HG03457 (cell line): ENCODE measurements around the gene BSN.

Experiments
- ATAC-seq: cut with Tn5 transposase; IDR thresholded peaks from one replicate; pipeline ENCODE4 v1.9.1; 2021; ENCODE audit warnings: moderate number of reproducible peaks; ENCODE audit not compliant: unreplicated experiment

The BSN gene

DNA sequence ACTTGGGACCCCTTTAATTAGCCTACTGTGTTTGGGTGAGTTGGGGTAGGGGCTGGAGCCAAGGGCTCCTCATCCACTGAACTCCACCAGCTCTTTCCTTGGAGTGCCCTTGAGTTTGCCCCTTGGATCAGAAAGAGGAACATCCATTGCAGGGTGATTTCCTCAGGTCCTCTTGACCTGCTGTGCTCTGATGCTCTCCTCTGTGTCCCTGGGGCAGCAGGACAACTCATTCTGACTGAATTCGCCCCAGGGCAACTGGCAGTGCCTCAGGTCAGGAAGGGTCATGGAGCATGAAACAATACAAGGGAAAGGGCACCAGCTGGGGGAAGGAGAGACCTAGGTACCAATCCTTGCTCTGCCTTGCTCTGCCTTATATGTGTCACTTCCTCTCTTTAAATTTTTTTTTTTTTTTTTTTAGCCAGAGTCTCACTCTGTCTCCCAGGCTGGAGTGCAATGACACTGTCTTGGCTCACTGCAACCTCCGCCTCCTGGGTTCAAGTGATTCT is 47.8 kb downstream of the BSN start:
- ATAC-seq = no peak

DNA sequence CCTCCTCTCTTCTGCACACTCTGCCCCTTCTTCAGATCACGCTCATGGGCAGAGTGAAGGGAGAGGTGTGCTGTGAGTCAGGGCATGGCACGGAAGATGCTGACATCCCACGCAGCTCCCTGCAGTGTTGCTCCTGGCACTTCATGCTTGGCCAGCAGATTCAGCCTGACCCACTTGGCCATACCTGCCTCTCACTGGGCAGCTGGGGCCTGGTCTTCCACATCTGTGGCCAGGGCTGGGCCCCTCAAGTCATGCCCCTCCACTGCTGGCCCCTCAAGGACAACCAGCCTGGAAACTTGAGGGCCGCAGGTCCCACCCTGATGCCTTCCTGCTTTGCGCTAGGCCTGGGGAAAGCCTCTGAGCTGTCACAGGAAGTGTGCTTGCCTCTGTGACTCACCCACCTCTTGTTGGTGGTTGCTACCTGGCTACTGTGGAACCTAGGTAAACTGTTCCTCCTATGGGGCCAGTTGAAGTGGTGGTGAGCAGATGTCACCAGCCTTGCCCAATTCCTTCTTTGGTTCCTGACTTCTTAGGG is 48.7 kb downstream of the BSN start:
- ATAC-seq = no peak

DNA sequence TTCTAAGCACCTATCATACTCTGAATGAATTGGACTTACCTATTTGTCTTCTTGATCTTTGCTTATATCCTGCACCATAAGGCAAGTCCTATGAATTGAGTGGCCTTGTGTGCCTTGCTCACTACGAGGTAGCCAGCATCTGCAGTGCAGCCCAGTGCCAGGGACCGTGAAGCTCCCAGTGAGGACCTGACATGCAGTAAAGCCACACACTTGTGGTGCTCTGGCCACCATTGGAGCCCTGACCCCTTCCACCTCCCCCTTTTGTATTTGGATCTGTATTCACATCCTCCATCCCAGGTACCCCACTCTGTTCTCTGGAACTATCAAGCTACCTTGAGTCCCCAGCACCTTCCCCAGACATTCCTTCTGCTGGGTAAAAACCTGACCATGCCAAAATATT is 52.1 kb downstream of the BSN start:
- no peak for ATAC-seq

DNA sequence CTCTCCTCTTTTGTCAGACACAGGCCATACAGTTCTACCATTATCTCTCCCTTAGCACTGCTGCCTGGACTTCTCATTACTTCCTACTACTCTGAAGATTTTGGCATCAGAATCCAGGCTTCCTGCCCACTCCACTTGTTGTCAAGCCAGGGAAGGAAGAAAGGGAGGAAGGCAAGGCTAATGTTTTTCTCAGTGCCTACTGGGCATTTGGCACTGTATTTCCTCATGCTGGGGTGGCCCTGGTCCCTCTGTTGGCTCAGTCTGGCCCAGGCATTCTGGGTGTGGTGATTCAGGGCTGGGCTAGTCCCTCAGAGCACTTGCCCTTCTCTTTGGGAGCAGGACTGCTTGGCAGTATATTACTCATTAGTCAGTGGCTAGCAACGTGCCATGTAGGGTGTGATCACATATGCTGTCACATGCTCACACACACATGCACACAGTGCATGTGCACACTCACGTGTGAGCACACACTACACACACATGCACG is 52.9 kb downstream of the BSN start:
- no peak for ATAC-seq

DNA sequence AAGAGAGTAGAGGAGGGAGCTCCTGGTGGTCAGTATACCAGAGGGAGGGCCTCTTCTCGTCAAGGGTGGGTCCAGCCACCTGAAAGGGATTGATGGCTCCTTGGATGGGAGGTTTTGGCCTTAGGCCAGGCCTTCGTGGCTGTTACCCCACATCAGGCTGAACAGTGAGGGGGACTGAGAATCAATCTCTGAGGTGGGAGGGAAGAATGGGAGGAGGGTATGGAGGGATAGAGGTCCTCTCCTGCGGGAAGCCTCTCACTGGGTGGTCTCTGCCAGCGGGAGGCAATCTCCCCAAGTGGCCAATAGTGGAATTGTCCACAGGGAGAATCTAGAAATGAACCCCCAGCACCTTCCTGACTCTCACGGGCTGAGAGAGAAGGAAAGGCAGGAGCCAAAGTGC is 53.5 kb downstream of the BSN start:
- no peak for ATAC-seq

DNA sequence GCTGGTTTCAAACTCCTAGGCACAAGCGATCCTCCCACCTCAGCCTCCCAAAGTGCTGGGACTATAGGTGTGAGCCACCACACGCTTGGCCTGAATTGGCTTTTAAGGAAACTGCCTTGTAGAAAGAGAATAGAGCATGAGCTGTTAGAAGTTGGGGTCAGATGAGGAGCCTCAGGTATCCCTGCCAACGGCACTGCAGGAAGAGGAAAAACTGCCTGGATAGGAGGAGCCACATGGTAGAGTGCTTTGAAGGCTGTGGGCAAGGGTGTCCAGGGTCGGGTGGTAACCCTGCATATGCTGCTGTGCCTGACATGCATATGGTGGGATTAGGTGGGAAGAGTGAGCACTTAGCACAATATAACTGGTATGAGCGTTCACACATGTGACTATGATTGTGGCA is 55.0 kb downstream of the BSN start:
- no peak for ATAC-seq

DNA sequence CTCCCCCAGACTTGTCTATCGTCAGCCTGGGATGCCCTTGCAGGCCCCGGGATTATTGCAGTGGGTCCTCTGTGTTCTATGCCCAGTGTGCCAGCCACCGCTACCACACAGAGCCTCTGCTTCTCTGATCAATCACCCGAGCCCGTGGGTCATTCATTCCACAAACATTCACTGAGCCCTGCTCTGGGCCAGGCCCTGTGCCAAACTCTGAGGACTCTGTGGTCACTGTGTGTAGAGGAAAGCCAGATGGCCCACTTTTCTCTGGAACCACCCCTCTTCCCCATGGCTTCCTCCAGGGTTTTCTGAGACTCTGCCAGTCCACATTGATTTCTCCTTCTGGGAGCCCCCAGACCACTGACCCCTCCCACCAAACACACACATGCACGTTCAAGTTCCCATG is 55.5 kb downstream of the BSN start:
- ATAC-seq = no peak

DNA sequence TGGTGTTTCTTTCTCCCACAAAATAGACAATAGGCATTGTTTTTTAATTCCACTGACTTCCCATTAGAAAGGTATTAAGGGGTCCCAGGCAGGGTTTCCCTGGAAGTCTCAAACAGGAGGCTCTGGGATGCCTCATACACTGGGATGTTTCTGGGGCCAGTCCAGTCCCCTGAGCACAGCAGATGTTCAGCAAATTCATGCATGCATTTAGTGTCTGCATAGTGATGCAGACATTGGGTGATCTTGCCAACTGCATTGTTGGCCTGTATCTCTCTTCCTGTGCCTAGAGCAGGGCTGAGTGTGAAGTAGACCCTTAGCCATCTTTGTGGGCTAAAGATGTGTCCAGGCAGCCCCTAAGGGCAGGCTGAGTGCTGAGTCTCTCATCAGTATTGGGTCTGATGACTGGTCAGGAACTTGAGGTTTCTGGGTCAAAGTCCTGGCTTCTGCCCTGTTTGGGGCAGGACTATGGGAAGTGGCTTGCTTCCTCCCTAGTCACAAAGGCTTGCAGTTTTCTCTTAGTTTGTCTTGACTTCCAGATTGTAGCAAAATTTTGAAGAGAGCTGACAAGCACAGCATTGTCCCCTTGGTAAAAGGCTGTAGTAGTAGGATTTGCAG is 56.5 kb downstream of the BSN start:
- no peak for ATAC-seq

DNA sequence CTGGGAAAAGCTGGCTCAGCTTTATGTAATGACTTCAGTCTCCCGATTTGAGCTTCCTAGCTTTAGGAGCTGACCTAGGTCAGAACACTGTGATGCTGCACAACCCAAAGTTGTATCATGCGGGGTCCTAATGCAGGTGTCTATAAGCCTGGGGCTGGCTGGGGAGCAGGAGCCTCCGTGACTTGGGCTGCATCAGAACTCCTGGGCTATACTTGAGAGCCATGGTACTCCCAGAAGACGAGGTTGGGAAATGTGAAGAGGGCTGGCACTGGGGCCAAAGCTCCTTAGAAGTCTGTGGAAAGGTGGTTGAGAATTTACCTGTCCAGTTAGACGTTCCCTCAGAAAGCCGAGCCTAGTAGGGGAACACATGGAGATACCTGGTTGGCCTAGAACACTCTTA is 57.0 kb downstream of the BSN start:
- no peak for ATAC-seq

DNA sequence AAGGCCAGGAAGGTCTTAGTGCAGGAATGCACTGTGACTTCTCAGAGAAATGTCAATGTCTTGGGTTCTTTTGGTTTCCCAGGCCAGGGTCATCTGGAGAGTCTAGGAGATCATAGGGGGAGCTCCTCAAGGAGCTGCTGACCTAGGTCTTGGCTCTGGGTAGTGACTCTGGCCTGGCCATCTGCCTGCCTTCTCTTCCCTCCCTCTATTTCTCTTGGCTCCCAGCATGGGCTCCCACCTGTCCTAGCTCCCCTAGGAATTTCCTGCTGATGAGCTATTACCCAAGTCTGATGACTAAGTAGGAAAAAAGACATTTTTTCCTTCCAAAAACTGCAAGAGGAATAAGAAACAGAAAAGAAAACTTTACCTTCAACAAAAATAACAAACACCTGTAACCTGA is 57.4 kb downstream of the BSN start:
- ATAC-seq = no peak

DNA sequence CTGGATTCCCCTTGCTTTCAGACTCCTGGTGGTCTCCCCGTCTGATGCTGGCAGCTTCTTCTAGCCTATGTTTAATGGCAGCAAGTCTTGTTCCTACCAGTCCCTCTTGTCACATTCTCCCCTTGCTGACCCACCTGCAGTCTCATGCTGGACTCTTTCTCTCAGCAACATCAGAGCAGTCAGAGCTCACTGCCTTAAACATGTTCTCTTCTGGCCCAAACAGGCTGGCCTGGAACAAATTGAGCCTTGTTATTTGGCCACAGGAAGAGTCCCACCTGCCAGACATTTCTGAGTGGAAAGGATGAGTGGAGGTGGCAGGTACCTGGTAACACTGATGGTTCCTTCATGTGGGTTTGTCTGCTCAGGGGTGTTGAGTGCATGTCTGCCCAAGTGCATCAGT is 60.7 kb downstream of the BSN start:
- ATAC-seq = no peak

DNA sequence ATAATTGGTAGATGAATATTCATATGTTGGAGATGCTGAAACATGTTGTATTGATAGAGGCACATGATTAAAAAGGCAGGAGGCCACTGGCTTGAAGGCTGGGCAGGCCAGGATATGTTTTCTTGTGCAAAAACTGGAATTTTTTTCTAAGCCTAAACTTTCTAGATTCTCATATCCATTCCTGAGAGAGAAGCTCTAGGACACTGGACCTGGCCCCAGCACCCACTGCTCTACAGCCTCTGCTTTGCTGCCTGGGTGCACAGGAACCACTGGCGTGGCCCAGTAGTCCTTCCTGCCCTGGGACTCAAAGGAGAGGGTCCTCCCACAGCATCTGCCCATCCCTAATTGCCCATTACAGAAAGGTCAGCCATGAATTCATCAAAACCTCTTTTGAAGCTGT is 61.8 kb downstream of the BSN start:
- no peak for ATAC-seq

DNA sequence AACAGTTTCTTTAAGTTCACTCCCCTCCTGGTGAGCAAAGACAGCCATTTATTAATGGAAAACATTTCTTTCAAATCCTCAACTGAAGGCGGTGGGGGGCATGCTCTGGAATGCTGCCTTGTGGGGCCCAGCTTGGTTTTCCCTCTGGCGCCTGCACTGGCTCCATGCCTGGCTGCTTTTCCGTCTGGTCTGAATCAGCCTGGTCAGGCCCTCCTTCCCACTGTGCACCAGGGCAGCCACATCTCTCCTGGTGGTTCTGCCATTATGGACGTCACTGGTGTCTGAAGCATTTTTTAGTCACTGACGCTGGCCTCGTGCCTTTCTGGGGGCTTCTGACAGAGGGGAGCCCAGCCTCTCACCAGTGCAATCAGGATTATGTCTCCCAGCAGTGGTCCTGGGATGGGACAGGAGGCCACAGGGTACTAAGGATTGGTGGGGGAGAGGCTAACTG is 62.2 kb downstream of the BSN start:
- no peak for ATAC-seq

DNA sequence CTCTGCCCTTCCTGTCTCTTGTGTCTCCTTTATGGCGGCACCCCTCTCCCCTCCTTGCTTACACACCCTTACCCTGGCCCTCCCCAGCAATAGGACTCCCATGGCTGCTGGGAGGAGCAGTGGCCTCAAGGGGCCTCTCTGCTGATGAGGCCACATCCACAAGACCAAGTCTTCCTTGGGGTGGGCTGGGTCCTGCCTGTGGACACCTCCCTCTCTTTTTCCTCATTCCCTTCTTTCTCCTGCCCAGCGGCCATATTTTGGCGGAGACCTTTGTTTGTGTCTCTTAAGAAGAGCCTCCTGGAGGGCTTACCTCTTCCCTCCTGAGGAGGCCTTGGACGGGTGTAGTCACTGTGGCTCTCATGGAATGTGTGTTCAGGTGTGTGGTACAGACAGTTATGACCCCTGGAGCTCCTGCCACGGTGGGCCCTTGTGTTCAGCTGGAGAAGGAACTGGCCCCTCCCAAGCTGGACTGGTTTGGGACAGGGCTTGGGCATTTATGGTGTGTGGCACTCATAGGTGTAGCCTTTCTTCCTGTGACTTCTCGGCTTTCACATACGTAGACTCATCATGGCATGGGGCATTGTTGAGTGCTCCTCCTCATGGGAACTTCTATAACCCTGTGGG is 63.2 kb downstream of the BSN start:
- ATAC-seq = no peak

DNA sequence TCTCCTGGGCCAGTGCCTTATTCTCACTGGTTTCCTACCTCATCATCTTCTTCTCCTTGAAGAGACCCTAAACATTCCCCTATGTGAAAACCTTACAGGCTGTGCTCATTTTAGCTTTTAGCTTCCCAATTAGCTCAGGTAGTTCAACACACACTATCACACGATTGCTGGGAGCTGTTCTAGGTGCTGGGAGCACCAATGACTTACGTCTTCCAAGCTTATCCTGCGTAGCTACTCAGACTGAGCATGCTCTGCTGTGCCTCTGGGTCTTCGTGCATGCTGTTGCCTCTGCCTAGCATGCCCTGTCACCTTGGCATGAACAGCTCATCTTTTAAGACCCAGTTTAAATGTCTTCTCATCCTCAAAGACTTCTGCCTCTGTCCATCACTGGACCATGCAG is 64.1 kb downstream of the BSN start:
- ATAC-seq = no peak

DNA sequence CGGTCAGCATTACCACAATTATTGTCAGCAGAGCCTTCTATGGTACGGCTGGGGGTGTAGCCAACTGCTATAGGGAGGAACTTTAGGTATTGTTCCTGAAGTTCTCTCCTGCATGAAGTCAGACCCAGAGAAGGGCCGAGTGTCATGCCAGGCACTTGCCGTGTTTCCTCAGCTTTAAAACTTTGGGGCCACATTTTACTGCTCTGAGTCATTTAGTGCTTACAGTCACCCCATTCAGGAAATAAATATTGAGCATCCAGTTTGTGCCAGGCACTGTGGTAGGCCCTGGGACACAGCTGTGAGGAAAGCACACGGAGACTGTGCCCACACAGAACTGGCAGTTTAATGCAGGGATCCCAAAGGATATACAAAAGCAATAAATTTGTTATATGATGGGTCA is 65.4 kb downstream of the BSN start:
- ATAC-seq = no peak

DNA sequence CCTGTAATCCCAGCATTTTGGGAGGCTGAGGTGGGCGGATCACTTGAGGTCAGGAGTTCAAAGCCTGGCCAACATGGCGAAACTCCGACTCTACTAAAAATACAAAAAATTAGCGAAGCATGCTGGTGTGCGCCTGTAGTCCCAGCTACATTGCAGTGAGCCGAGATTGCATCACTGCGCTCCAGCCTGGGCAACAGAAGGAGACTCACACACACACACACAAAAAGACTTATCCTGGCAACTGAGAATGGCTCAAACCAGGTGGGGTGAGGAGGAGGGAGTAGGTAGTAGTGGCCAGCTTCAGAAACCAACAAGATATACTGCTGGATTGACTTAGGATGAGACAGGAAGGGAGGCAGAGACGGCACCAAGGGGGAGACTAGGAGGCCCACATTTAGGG is 66.5 kb downstream of the BSN start:
- no peak for ATAC-seq

DNA sequence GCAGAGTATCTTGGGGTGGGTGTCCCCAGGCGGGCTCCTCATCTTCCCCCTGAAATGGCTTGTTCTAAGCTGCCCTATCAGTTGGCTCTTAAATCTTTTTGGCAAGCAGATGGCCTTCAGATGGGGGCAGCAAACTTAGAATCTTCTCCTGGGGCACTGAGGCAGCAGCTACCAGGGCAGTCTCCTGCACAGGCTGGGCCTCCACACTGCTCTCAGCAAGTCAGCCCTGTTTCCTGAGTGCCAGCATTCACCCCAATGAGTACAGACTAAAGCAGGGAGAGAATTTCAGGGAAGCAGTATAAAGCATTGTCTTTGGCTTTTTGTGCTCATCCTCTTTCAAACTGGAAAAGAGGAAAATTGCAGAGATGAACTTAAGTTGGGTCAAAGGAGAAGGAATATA is 68.8 kb downstream of the BSN start:
- no peak for ATAC-seq

DNA sequence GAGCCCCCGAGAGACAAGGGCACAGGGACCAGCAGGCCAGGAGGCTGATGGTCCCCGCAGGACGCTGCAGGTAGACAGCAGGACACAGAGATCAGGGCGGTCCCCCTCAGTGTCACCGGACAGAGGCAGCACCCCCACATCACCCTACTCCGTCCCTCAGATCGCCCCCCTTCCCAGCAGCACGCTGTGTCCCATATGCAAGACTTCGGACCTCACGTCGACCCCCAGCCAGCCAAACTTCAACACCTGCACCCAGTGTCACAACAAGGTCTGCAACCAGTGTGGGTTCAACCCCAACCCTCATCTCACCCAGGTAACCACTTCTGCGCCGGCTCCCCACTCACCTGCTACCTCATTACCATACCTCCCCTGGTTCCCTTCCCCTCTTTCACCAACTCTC is 70.8 kb downstream of the BSN start:
- no peak for ATAC-seq

DNA sequence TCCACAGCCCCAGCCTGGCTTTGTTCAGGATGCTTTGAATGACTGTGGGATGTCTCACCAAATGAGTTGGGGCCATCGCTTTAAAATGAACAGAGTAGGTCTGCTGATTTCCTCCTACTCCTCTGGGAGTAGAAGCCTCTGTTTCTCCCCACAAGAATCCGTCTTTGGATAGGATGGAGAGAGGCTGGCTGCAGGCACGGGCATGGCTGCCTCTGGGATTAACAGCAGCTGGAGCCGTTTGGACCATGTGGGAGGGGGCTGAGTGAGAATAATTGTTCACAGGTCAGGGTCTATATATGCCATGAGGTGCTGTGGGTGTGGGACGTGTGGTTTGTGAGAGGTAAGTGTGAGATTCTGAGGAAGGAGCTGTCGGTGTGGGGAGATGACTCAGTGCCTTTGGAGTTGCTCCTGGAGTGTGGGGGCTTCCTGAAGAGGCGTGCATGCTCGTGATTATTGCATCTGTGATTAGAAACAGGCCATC is 71.9 kb downstream of the BSN start:
- no peak for ATAC-seq

DNA sequence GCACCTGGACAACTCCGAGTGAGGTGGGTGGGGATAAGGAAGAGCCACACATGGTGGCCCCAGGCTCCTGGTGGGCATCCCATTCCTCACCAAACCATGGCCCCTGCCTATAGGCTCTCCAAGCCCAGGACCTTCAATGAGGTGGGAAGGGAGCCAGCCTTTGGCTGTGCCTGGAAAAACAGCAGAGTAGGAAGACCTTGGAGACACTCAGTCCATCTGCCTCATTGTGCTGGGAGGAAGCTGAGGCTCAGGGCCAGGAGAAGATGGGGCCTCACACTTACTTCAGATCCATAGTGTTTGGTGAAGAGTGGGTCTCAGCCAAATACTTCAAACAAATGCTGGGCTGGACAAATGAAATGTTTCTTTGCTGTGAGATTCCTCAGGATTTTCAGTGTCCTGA is 72.5 kb downstream of the BSN start:
- no peak for ATAC-seq

DNA sequence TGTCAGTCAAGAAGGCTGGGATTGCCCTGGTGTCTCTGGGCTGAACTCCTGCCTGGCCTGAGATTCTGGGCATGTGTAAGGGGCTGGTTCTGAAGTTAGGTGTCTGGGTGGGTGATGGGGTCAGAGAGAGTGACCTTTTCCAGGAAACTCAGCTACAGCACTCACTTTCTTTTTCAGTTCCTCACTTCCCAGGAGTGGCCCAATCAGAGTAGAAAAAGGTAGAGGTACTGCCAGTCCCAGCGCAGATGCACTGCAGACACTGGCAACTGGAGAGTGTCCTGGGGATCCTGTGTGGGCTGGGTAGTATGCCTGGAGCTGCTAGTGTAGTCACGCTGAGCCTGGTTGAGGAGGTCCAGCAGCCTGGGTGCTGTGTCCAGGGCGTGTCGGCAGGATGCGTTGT is 73.4 kb downstream of the BSN start:
- ATAC-seq = no peak
